SK-N-SH (cell line): ENCODE data around the gene WWOX. TPM values are rescaled to one million over a fixed set of nuclear protein-coding genes. Genes with fewer than 3 reads are reported as not detected.

Experiments
- CTCF ChIA-PET: fragments of 300-600, 350-600 bp; formaldehyde crosslinking; extraction: SDS; loops from one replicate; lab custom pipeline; 2021; lab: Yijun Ruan, JAX
- POLR2A ChIA-PET: fragments of 350-600 bp; sonication (Branson Sonifier 250); formaldehyde crosslinking; extraction: SDS; loops from one replicate; lab custom pipeline; 2020; ENCODE audit warnings: antibody characterized with exemption, inconsistent platforms; lab: Yijun Ruan, JAX
- DNase-seq: peaks from one replicate; pipeline ENCODE4 v3.0.0; 2012
- H2AFZ ChIP-seq: fragments of 200-600 bp; sonication (generic); 2 replicates; pipeline ENCODE4 v1.8.1; 2016; ENCODE audit warnings: antibody characterized with exemption, mild to moderate bottlenecking, low read depth
- H3F3A ChIP-seq: fragments of 200-600 bp; sonication (generic); replicated peaks from 2 replicates; pipeline ENCODE3; 2016; ENCODE audit warnings: antibody characterized with exemption, mild to moderate bottlenecking; ENCODE audit not compliant: insufficient read depth
- H3K27ac ChIP-seq, 2 experiments: fragments of 200-500 bp in 1 of 2; fragments of 200-600 bp in 1 of 2; sonication (Bioruptor generic) in 1 of 2; sonication (generic), shearing (Covaris generic) in 1 of 2; 2 replicates each; pipeline versions ENCODE4 v1.5.1 to v1.6.1; 2014 to 2016; ENCODE audit warnings: low read depth in 2 of 2, inconsistent platforms in 1 of 2, low read length in 1 of 2, mild to moderate bottlenecking in 1 of 2, mixed read lengths in 1 of 2
- H3K27me3 ChIP-seq: fragments of 200-600 bp; sonication (generic), shearing (Covaris generic); 2 replicates; pipeline ENCODE4 v1.6.1; 2016; ENCODE audit warnings: mixed run types; ENCODE audit not compliant: insufficient read depth
- H3K36me3 ChIP-seq, 2 experiments: fragments of 200-500 bp in 1 of 2; fragments of 200-600 bp in 1 of 2; sonication (Bioruptor generic) in 1 of 2; sonication (generic) in 1 of 2; replicated peaks in 1 of 2; 2 replicates each; pipeline versions ENCODE3 to v1.5.1; 2014 to 2016; ENCODE audit warnings: low read length in 1 of 2, mild to moderate bottlenecking in 1 of 2; ENCODE audit not compliant: insufficient read depth in 2 of 2, control insufficient read depth in 1 of 2
- H3K4me1 ChIP-seq, 2 experiments: fragments of 200-500 bp in 1 of 2; fragments of 200-600 bp in 1 of 2; sonication (Bioruptor generic) in 1 of 2; sonication (generic), shearing (Covaris generic) in 1 of 2; 2 replicates each; pipeline versions ENCODE4 v1.5.1 to v1.6.1; 2014 to 2016; ENCODE audit warnings: low read depth in 1 of 2, low read length in 1 of 2, mixed run types in 1 of 2; ENCODE audit not compliant: insufficient read depth in 2 of 2, control insufficient read depth in 1 of 2
- H3K4me2 ChIP-seq: fragments of 200-600 bp; sonication (generic), shearing (Covaris generic); 2 replicates; pipeline ENCODE4 v1.6.1; 2017; ENCODE audit warnings: mixed run types
- H3K4me3 ChIP-seq, 2 experiments: fragments of 200-500 bp in 1 of 2; fragments of 200-600 bp in 1 of 2; sonication (Bioruptor generic) in 1 of 2; sonication (generic), shearing (Covaris generic) in 1 of 2; 2 replicates each; pipeline versions ENCODE4 v1.5.1 to v1.8.1; 2014 to 2016; ENCODE audit warnings: low read depth in 2 of 2, inconsistent platforms in 1 of 2, low read length in 1 of 2, mild to moderate bottlenecking in 1 of 2, mixed read lengths in 1 of 2, moderate library complexity in 1 of 2
- H3K79me2 ChIP-seq: fragments of 200-600 bp; sonication (generic); 2 replicates; pipeline ENCODE4 v1.8.1; 2017; ENCODE audit warnings: mild to moderate bottlenecking; ENCODE audit not compliant: insufficient read depth
- H3K9ac ChIP-seq: fragments of 200-600 bp; sonication (generic); 2 replicates; pipeline ENCODE4 v1.6.1; 2017; ENCODE audit warnings: mixed run types
- H3K9me2 ChIP-seq: fragments of 200-600 bp; sonication (generic); 2 replicates; pipeline ENCODE4 v1.6.1; 2017; ENCODE audit warnings: mixed run types
- H3K9me3 ChIP-seq: fragments of 200-600 bp; sonication (generic); 2 replicates; pipeline ENCODE4 v1.6.1; 2017; ENCODE audit warnings: mixed run types, mild to moderate bottlenecking, moderate library complexity
- H4K20me1 ChIP-seq: fragments of 200-600 bp; sonication (generic); 2 replicates; pipeline ENCODE4 v1.6.1; 2017; ENCODE audit warnings: mild to moderate bottlenecking, mixed run types; ENCODE audit not compliant: insufficient read depth
- CHD2 ChIP-seq: fragments of 150-350 bp; IDR thresholded peaks from 2 replicates; pipeline ENCODE4 v1.6.1; 2018; ENCODE audit warnings: low read length; ENCODE audit not compliant: partially characterized antibody
- ELF1 ChIP-seq: IDR thresholded peaks from 2 replicates; pipeline ENCODE4 v1.4.0; 2012
- EP300 ChIP-seq, 2 experiments: IDR thresholded peaks; 2 replicates each; pipeline versions ENCODE4 v1.4.0 to v1.6.1; 2012; ENCODE audit warnings: borderline replicate concordance in 1 of 2, low read depth in 1 of 2, low read length in 1 of 2
- FOSL2 ChIP-seq: IDR thresholded peaks from 2 replicates; pipeline ENCODE4 v1.4.0; 2012; ENCODE audit warnings: low read depth, mild to moderate bottlenecking, moderate library complexity, borderline replicate concordance
- FOXM1 ChIP-seq: IDR thresholded peaks from 2 replicates; pipeline ENCODE4 v1.4.0; 2012; ENCODE audit warnings: low read depth, mild to moderate bottlenecking
- JUND ChIP-seq: IDR thresholded peaks from 2 replicates; pipeline ENCODE4 v1.4.0; 2012
- MAX ChIP-seq: IDR thresholded peaks from 2 replicates; pipeline ENCODE4 v1.4.0; 2012; ENCODE audit warnings: low read depth
- MEF2A ChIP-seq: IDR thresholded peaks from 2 replicates; pipeline ENCODE4 v1.4.0; 2012; ENCODE audit warnings: low read depth, borderline replicate concordance
- NFIC ChIP-seq: IDR thresholded peaks from 2 replicates; pipeline ENCODE4 v1.4.0; 2012; ENCODE audit warnings: borderline replicate concordance
- PBX3 ChIP-seq: IDR thresholded peaks from 2 replicates; pipeline ENCODE4; 2012
- POLR2AphosphoS5 ChIP-seq: IDR thresholded peaks from 2 replicates; pipeline ENCODE4 v1.6.1; 2012; ENCODE audit warnings: low read depth, low read length
- RAD21 ChIP-seq: IDR thresholded peaks from 2 replicates; pipeline ENCODE4 v1.6.1; 2012; ENCODE audit warnings: mild to moderate bottlenecking, low read length
- REST ChIP-seq: IDR thresholded peaks from 2 replicates; pipeline ENCODE4 v1.6.1; 2012; ENCODE audit warnings: mild to moderate bottlenecking, low read depth, low read length, moderate library complexity
- RXRA ChIP-seq: IDR thresholded peaks from 2 replicates; pipeline ENCODE4 v1.4.0; 2012; ENCODE audit warnings: low read depth, mild to moderate bottlenecking, borderline replicate concordance
- TAF1 ChIP-seq: IDR thresholded peaks from 2 replicates; pipeline ENCODE4 v1.6.1; 2012; ENCODE audit warnings: low read depth, mild to moderate bottlenecking, low read length, moderate library complexity, borderline replicate concordance
- TCF12 ChIP-seq: IDR thresholded peaks from 2 replicates; pipeline ENCODE4 v1.4.0; 2012
- TEAD4 ChIP-seq: IDR thresholded peaks from 2 replicates; pipeline ENCODE4 v1.4.0; 2012; ENCODE audit warnings: mild to moderate bottlenecking, borderline replicate concordance; ENCODE audit not compliant: insufficient read depth
- USF1 ChIP-seq: IDR thresholded peaks from 2 replicates; pipeline ENCODE4 v1.4.0; 2012; ENCODE audit warnings: low read depth, borderline replicate concordance
- USF2 ChIP-seq: fragments of 150-350 bp; IDR thresholded peaks from 2 replicates; pipeline ENCODE4 v1.6.1; 2017; ENCODE audit warnings: antibody characterized with exemption, low read length, low read depth, borderline replicate concordance
- YY1 ChIP-seq: IDR thresholded peaks from 2 replicates; pipeline ENCODE4 v1.4.0; 2012; ENCODE audit warnings: low read depth, mild to moderate bottlenecking
- WGBS: methylation state at CpG from one replicate; pipeline ENCODE4 v1.1.6; 2017; ENCODE audit warnings: low lambda C conversion rate; 5-methylcytosine and 5-hydroxymethylcytosine counted together
- polyA plus RNA-seq, 3 experiments: library from polyadenylated mRNA; depleted of rRNA; stranded (reverse); fragments of >200 nt; gene quantifications; 2 replicates each; pipeline ENCODE4 v1.2.3, GENCODE V29; 2012

WWOX gene
- polyA plus RNA-seq, 1 of the 3 experiments (the other 2 are of a cell fraction) = 10.8 TPM

- TF ChIP-seq PBX3 (0 out of 2 replicates have a peak, but pooled peaks have one; percentile 20), RAD21 (no peak), JUND (0 out of 2 replicates have a peak, but pooled peaks have one; percentile 22), TEAD4 (no peak)
- no peaks in the 10 kb centered on the region for H3K9me3 ChIP-seq
- no peaks in the 10 kb centered on the region for H3K27me3 ChIP-seq
- no peaks in the 10 kb centered on the region for H3K36me3 ChIP-seq
- H3K4me1 ChIP-seq = peaks cover 0 to 20% of the 10 kb centered on the region in 2 experiments; a peak in 2 of 4 replicates
- H3F3A ChIP-seq = peaks cover 25% of the 10 kb centered on the region
- H3K9ac ChIP-seq = no peak overlapping the region
- DNase-seq = no peak
- CTCF ChIA-PET = no interaction called here
- 51% methylated on average over 6 of the region's 6 CpGs for WGBS
- H3K4me3 ChIP-seq = no peak overlapping the region
- H3K4me2 ChIP-seq = no peak overlapping the region
- H3K27ac ChIP-seq = peak overlapping the region in 1 of 2 experiments; percentile 63; a peak in 2 of 4 replicates
- no peaks in the 10 kb centered on the region for H3K9me2 ChIP-seq
- H4K20me1 ChIP-seq = no peaks in the 10 kb centered on the region
- no peak overlapping the region for H2AFZ ChIP-seq
- no peaks in the 10 kb centered on the region for H3K79me2 ChIP-seq
- POLR2A ChIA-PET = no interaction called here
These were observed 199.5 kb downstream of the WWOX start for GRCh38 chr16:78298986-78299385.

GRCh38 chr16:78300469-78300868 is 201.0 kb downstream of the WWOX start:
- Histone ChIP-seq H2AFZ (no peak overlapping the region), H3K4me1 (peaks cover 0 to 20% of the 10 kb centered on the region in 2 experiments; a peak in 2 of 4 replicates), H3K4me3 (no peak overlapping the region), H3K9me3 (no peaks in the 10 kb centered on the region), H3K9ac (no peak overlapping the region), H3K4me2 (peak overlapping the region; percentile 27; the same call in 1 of the 2 replicates), H3K9me2 (no peaks in the 10 kb centered on the region), H3K27me3 (no peaks in the 10 kb centered on the region), H3K79me2 (no peaks in the 10 kb centered on the region), H3F3A (peaks cover 28% of the 10 kb centered on the region), H3K36me3 (no peaks in the 10 kb centered on the region), H4K20me1 (no peaks in the 10 kb centered on the region), H3K27ac (peak overlapping the region in 1 of 2 experiments; percentile 63; a peak in 2 of 4 replicates)
- 11% methylated on average over 3 of the region's 3 CpGs for WGBS
- no peak for DNase-seq
- CTCF ChIA-PET = no interaction called here
- POLR2A ChIA-PET = no interaction called here
- no peak for TF ChIP-seq TAF1
- TF ChIP-seq EP300 (IDR thresholded peaks at IDR 0.05; ENCODE audit: borderline replicate concordance in 1 of 2, low read depth in 1 of 2, low read length in 1 of 2) = peak; percentile 22 to 85; a peak in 2 of 4 replicates
- no peak for TF ChIP-seq POLR2AphosphoS5
- peak; percentile 59 for TF ChIP-seq NFIC
- no peak for TF ChIP-seq RAD21
- TF ChIP-seq ELF1 = no peak
- TF ChIP-seq PBX3 = peak; percentile 93
- TF ChIP-seq CHD2 = no peak
- no peak for TF ChIP-seq USF1
- no peak for TF ChIP-seq YY1
- TF ChIP-seq TCF12 = peak; percentile 86
- TF ChIP-seq JUND = peak; percentile 84
- peak; percentile 69; the same call in 1 of the 2 replicates for TF ChIP-seq FOSL2
- 0 out of 2 replicates have a peak, but pooled peaks have one; percentile 49 for TF ChIP-seq FOXM1
- TF ChIP-seq TEAD4 = peak; percentile 79
- TF ChIP-seq MAX = 0 out of 2 replicates have a peak, but pooled peaks have one; percentile 27
- TF ChIP-seq RXRA = no peak
- TF ChIP-seq MEF2A = peak; percentile 63; the same call in 1 of the 2 replicates
- TF ChIP-seq USF2 = no peak
- no peak for TF ChIP-seq REST
